GM12891 (cell line): ENCODE results near the gene TNNT3.

Source experiments
- DNase-seq: peaks from one replicate; pipeline ENCODE4 v3.0.0; 2011; ENCODE audit warnings: low spot score; ENCODE audit not compliant: insufficient read length
- FAIRE-seq: peaks from 2 replicates; lab custom pipeline; 2011; peaks lifted over from hg19 to GRCh38; lab: Jason Lieb, UNC
- PAX5 ChIP-seq: IDR thresholded peaks from 2 replicates; pipeline ENCODE4 v1.6.1; 2011; ENCODE audit warnings: low read length, moderate library complexity, mild to moderate bottlenecking; ENCODE audit not compliant: insufficient read depth, severe bottlenecking
- POLR2A ChIP-seq: IDR thresholded peaks from 2 replicates; pipeline ENCODE4 v1.6.1; 2011; ENCODE audit warnings: low read depth, low read length, control low read depth
- POLR2AphosphoS5 ChIP-seq: IDR thresholded peaks from 2 replicates; pipeline ENCODE4 v1.6.1; 2011; ENCODE audit warnings: low read depth, low read length, control low read depth
- POU2F2 ChIP-seq: IDR thresholded peaks from 2 replicates; pipeline ENCODE4 v1.6.1; 2011; ENCODE audit warnings: low read depth, mild to moderate bottlenecking, control low read depth, low read length, moderate library complexity
- SPI1 ChIP-seq: IDR thresholded peaks from 2 replicates; pipeline ENCODE4 v1.6.1; 2011; ENCODE audit warnings: low read depth, low read length, control low read depth
- TAF1 ChIP-seq: IDR thresholded peaks from 2 replicates; pipeline ENCODE4 v1.6.1; 2011; ENCODE audit warnings: low read depth, low read length, control low read depth

Gene TNNT3

GRCh38 chr11:1899686-1900085 lies 19.8 kb upstream of the TNNT3 start:
- FAIRE-seq: no peak
- DNase-seq: no peak
- TF ChIP-seq POU2F2 (no peak), POLR2AphosphoS5 (no peak), POLR2A (no peak), SPI1 (no peak), TAF1 (no peak), PAX5 (no peak)

GRCh38 chr11:1906181-1906580 lies 13.3 kb upstream of the TNNT3 start:
- no peak for TF ChIP-seq PAX5
- no peak for TF ChIP-seq POLR2AphosphoS5
- no peak for TF ChIP-seq SPI1
- no peak for TF ChIP-seq POLR2A
- no peak for TF ChIP-seq TAF1
- TF ChIP-seq POU2F2: no peak
- no peak for FAIRE-seq
- no peak for DNase-seq

- DNase-seq (no peak), FAIRE-seq (no peak)
- TF ChIP-seq POU2F2 (no peak), SPI1 (no peak), POLR2A (no peak), PAX5 (no peak), POLR2AphosphoS5 (no peak), TAF1 (no peak)
Measured at GRCh38 chr11:1906611-1907423, 12.7 kb upstream of the TNNT3 start.

- no peak for TF ChIP-seq POLR2AphosphoS5
- TF ChIP-seq PAX5: no peak
- no peak for TF ChIP-seq POU2F2
- no peak for TF ChIP-seq TAF1
- no peak for TF ChIP-seq SPI1
- TF ChIP-seq POLR2A: no peak
- DNase-seq: no peak
- FAIRE-seq: no peak
Measured at GRCh38 chr11:1908618-1909017, 10.9 kb upstream of the TNNT3 start.

GRCh38 chr11:1909524-1909923 lies 10.0 kb upstream of the TNNT3 start:
- DNase-seq (no peak), FAIRE-seq (no peak)
- no peak for TF ChIP-seq PAX5

GRCh38 chr11:1912289-1912878 lies 7.1 kb upstream of the TNNT3 start:
- no peak for TF ChIP-seq POLR2AphosphoS5
- FAIRE-seq (no peak), DNase-seq (no peak)

GRCh38 chr11:1913271-1914060 lies 6.0 kb upstream of the TNNT3 start:
- no peak for FAIRE-seq
- no peak for TF ChIP-seq POLR2AphosphoS5
- no peak for TF ChIP-seq SPI1
- no peak for TF ChIP-seq POU2F2
- no peak for TF ChIP-seq TAF1
- no peak for TF ChIP-seq PAX5
- TF ChIP-seq POLR2A: no peak
- no peak for DNase-seq

- TF ChIP-seq PAX5: no peak
- TF ChIP-seq POLR2AphosphoS5: no peak
- TF ChIP-seq SPI1: no peak
- TF ChIP-seq TAF1: no peak
- no peak for TF ChIP-seq POU2F2
- peak; percentile 59; the same call in 1 of the 2 replicates for TF ChIP-seq POLR2A
- FAIRE-seq: peak; percentile 64
- no peak for DNase-seq
Measured at GRCh38 chr11:1915795-1916131, 3.7 kb upstream of the TNNT3 start.

GRCh38 chr11:1916132-1916985 lies 3.1 kb upstream of the TNNT3 start:
- FAIRE-seq: no peak
- TF ChIP-seq POLR2A (peak; percentile 32; the same call in 1 of the 2 replicates), POU2F2 (no peak; the same call in 1 of the 2 replicates), POLR2AphosphoS5 (peak; percentile 77)
- DNase-seq: peak; percentile 64
